ENCODE data around the gene LRMDA. TPM values are rescaled to one million over a fixed set of nuclear protein-coding genes. Genes with fewer than 3 reads are reported as not detected.

The LRMDA gene
- polyA plus RNA-seq, 1 donor (not counting 4 experiments of a cell fraction or from before 2014, with no cell fraction given) = not detected

- no peak for TF ChIP-seq CTCF (optimal IDR thresholded peaks at IDR 0.05 in 1 of 3, IDR thresholded peaks at IDR 0.05 in 1 of 3, conservative IDR thresholded peaks at IDR 0.05 in 1 of 3; ENCODE audit: extremely low read depth in 1 of 3, insufficient read depth in 2 of 3, low read length in 3 of 3)
- TF ChIP-seq EZH2 (IDR thresholded peaks at IDR 0.05; ENCODE audit: low read length) = no peak
- Histone ChIP-seq H3K9me1 (ENCODE audit: control insufficient read depth, extremely low read depth, insufficient read depth, low read length) (no peaks in the 10 kb centered on the region), H3K9me3 (ENCODE audit: control insufficient read depth, low read depth, low read length) (no peaks in the 10 kb centered on the region), H3K4me2 (ENCODE audit: control insufficient read depth, extremely low read depth, insufficient read depth, low read depth, low read length) (no peak overlapping the region), H3K27ac (ENCODE audit: control insufficient read depth, insufficient read depth, low read length) (no peak overlapping the region), H4K20me1 (ENCODE audit: control insufficient read depth, extremely low read depth, insufficient read depth, low read length) (no peaks in the 10 kb centered on the region), H3K27me3 (ENCODE audit: control insufficient read depth, extremely low read depth, insufficient read depth, low read length) (no peaks in the 10 kb centered on the region), H3K4me1 (ENCODE audit: control insufficient read depth, extremely low read depth, insufficient read depth, low read length) (no peaks in the 10 kb centered on the region), H3K4me3 (ENCODE audit: control insufficient read depth in 2 of 3, extremely low read depth in 1 of 3, insufficient read depth in 2 of 3, low read depth in 1 of 3, low read length in 3 of 3) (no peak overlapping the region), H2AFZ (ENCODE audit: control insufficient read depth, low read length) (no peak overlapping the region), H3K9ac (ENCODE audit: control insufficient read depth, extremely low read depth, insufficient read depth, low read length) (no peak overlapping the region), H3K36me3 (ENCODE audit: control insufficient read depth in 2 of 2, extremely low read depth in 1 of 2, insufficient read depth in 2 of 2, low read length in 2 of 2) (no peaks in the 10 kb centered on the region), H3K79me2 (ENCODE audit: control insufficient read depth, insufficient read depth, low read length) (no peaks in the 10 kb centered on the region)
- dilution Hi-C loops (cut with MboI; ENCODE audit: extremely low pct_ligation_motif_present, low sequenced_read_pairs) = no loop called here
- FAIRE-seq (no peak), DNase-seq (ENCODE audit: low read depth, low spot score) (no peak)
Observed at GRCh38 chr10:75530299-75530698, 98.9 kb downstream of the LRMDA start.

- H2AFZ ChIP-seq (ENCODE audit: control insufficient read depth, low read length) = no peak overlapping the region
- TF ChIP-seq EZH2 (IDR thresholded peaks at IDR 0.05; ENCODE audit: low read length) (no peak), CTCF (optimal IDR thresholded peaks at IDR 0.05 in 1 of 3, IDR thresholded peaks at IDR 0.05 in 1 of 3, conservative IDR thresholded peaks at IDR 0.05 in 1 of 3; ENCODE audit: extremely low read depth in 1 of 3, insufficient read depth in 2 of 3, low read length in 3 of 3) (no peak)
- H3K4me1 ChIP-seq (ENCODE audit: control insufficient read depth, extremely low read depth, insufficient read depth, low read length) = no peaks in the 10 kb centered on the region
- H3K9me1 ChIP-seq (ENCODE audit: control insufficient read depth, extremely low read depth, insufficient read depth, low read length) = no peaks in the 10 kb centered on the region
- H3K9me3 ChIP-seq (ENCODE audit: control insufficient read depth, low read depth, low read length) = no peaks in the 10 kb centered on the region
- H3K27me3 ChIP-seq (ENCODE audit: control insufficient read depth, extremely low read depth, insufficient read depth, low read length) = no peaks in the 10 kb centered on the region
- no peak overlapping the region for H3K4me3 ChIP-seq (ENCODE audit: control insufficient read depth in 2 of 3, extremely low read depth in 1 of 3, insufficient read depth in 2 of 3, low read depth in 1 of 3, low read length in 3 of 3)
- H3K79me2 ChIP-seq (ENCODE audit: control insufficient read depth, insufficient read depth, low read length) = no peaks in the 10 kb centered on the region
- no peak overlapping the region for H3K9ac ChIP-seq (ENCODE audit: control insufficient read depth, extremely low read depth, insufficient read depth, low read length)
- FAIRE-seq = no peak
- H3K4me2 ChIP-seq (ENCODE audit: control insufficient read depth, extremely low read depth, insufficient read depth, low read depth, low read length) = no peak overlapping the region
- no peak for DNase-seq (ENCODE audit: low read depth, low spot score)
- H4K20me1 ChIP-seq (ENCODE audit: control insufficient read depth, extremely low read depth, insufficient read depth, low read length) = no peaks in the 10 kb centered on the region
- dilution Hi-C loops (cut with MboI; ENCODE audit: extremely low pct_ligation_motif_present, low sequenced_read_pairs) = no loop called here
- no peak overlapping the region for H3K27ac ChIP-seq (ENCODE audit: control insufficient read depth, insufficient read depth, low read length)
- no peaks in the 10 kb centered on the region for H3K36me3 ChIP-seq (ENCODE audit: control insufficient read depth in 2 of 2, extremely low read depth in 1 of 2, insufficient read depth in 2 of 2, low read length in 2 of 2)
Observed at GRCh38 chr10:75531571-75532031, 100.2 kb downstream of the LRMDA start.

Data from keratinocyte (primary cell).